Cardiac fibroblast (primary cell): ENCODE data around the gene RBKS.
A peak's percentile ranks its signal among the peaks of the same experiment; 100 is the strongest.

ENCODE experiments used
- DNase-seq, 2 donors: peaks; one replicate each; pipeline versions ENCODE4 v3.0.0 to v3.0.0-alpha.2; 2010; ENCODE audit warnings: low read depth in 2 of 2
- H3K4me3 ChIP-seq, 2 donors: replicated peaks in 1 of 2; 1 replicate in 1 of 2; 2 replicates in 1 of 2; pipeline ENCODE4 v1.5.1; 2011; ENCODE audit warnings: low read depth in 2 of 2, low read length in 2 of 2, mild to moderate bottlenecking in 2 of 2, moderate library complexity in 1 of 2
- TF ChIP-seq, protein P1 (sequence below): IDR thresholded peaks from one replicate; pipeline ENCODE4 v1.5.1; 2011; ENCODE audit warnings: low read depth, mild to moderate bottlenecking, low read length, inconsistent platforms

The RBKS gene

GRCh38 chr2:27795093-27795834 is 94.9 kb downstream of the RBKS start:
- H3K4me3 ChIP-seq = no peak overlapping the region
- DNase-seq = no peak
- TF ChIP-seq, protein P1, sequence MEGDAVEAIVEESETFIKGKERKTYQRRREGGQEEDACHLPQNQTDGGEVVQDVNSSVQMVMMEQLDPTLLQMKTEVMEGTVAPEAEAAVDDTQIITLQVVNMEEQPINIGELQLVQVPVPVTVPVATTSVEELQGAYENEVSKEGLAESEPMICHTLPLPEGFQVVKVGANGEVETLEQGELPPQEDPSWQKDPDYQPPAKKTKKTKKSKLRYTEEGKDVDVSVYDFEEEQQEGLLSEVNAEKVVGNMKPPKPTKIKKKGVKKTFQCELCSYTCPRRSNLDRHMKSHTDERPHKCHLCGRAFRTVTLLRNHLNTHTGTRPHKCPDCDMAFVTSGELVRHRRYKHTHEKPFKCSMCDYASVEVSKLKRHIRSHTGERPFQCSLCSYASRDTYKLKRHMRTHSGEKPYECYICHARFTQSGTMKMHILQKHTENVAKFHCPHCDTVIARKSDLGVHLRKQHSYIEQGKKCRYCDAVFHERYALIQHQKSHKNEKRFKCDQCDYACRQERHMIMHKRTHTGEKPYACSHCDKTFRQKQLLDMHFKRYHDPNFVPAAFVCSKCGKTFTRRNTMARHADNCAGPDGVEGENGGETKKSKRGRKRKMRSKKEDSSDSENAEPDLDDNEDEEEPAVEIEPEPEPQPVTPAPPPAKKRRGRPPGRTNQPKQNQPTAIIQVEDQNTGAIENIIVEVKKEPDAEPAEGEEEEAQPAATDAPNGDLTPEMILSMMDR = no peak

DNA sequence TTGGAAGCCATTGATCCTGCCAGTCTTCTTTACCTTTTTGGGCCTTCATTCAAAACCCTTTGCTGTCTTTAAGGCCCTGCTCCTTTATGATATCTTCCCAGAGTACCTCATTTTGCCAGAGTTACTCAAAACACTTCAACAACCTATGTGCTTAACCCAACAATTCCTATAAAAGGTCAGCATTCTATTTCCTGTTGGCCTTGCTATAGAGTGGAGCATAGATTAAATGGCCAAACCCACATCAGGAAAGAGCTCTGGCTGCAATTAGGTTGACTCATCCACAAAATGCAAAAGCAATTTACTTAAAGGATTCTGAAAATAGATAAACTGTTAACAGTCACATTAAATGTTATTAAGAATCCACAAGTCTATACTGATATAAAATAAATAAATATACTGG is 97.4 kb downstream of the RBKS start:
- TF ChIP-seq, protein P1 = no peak
- H3K4me3 ChIP-seq = no peak overlapping the region
- peak; percentile 49 to 56 for DNase-seq

GRCh38 chr2:27790796-27791195 is 99.4 kb downstream of the RBKS start:
- DNase-seq = no peak
- TF ChIP-seq, protein P1 = no peak
- H3K4me3 ChIP-seq = no peak overlapping the region

GRCh38 chr2:27782701-27783100 is 107.5 kb downstream of the RBKS start:
- TF ChIP-seq, protein P1 = no peak
- no peak overlapping the region for H3K4me3 ChIP-seq
- no peak for DNase-seq

- no peak overlapping the region for H3K4me3 ChIP-seq
- no peak for DNase-seq
- TF ChIP-seq, protein P1 = no peak
Observed at GRCh38 chr2:27781496-27781895, 108.7 kb downstream of the RBKS start.

- peak; percentile 42 to 74 for DNase-seq
- no peak overlapping the region for H3K4me3 ChIP-seq
- TF ChIP-seq, protein P1 = no peak
Observed at GRCh38 chr2:27779417-27780055, 110.7 kb downstream of the RBKS start.
